ENCODE results near the gene CD2.

CD2 gene

DNA sequence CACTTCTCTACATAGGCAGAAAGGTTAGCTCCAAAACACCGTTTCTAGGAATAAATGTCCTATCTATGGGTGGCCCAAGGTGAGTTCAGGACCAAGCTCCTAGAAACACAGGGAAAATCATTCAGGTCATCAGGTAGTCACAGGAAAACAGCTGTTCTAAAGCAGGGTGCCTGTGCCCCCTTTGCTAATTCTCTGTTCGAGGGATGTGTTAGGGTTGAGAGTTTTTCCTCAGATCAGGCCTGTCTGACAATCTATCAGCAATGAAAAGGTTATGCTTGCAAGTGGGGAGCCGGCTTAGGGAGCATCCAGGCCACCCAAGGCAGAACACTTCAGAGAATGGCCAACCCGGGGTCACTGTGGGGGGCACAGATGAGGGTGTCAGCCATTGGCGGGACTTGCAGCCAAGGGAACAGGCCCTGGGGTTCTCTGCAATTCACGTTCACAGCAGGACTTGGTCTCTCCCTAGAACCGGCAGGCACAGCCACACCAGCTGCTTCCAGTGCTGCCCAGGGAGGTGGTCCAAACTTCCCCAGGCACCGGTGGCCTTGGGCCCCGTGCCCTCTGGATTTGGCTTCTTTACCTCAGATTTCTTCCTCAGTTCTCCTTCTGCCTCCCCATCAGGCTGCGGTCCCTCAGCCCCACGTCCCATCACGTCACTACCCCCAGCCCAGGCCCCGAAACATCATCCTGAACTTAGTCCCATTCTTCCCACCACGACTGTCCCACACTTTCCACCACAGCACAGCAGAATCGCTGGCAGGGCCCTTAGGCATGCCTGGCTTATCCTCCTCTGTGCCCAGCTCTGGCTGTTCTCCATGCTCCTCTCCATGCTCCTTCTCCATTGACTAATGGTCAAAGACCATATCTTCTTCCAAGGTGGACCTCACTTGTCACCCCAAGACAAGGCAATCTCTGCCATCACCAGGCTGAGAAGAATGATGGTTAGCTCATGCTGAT, 11.0 kb downstream of the CD2 start:
- no peak overlapping the region for H3K4me3 ChIP-seq (ENCODE audit: low read depth, low read length)
- no peak for TF ChIP-seq CTCF (conservative IDR thresholded peaks at IDR 0.05; ENCODE audit: low read depth, low read length)
- DNase-seq (ENCODE audit: low read depth), result no peak

DNA sequence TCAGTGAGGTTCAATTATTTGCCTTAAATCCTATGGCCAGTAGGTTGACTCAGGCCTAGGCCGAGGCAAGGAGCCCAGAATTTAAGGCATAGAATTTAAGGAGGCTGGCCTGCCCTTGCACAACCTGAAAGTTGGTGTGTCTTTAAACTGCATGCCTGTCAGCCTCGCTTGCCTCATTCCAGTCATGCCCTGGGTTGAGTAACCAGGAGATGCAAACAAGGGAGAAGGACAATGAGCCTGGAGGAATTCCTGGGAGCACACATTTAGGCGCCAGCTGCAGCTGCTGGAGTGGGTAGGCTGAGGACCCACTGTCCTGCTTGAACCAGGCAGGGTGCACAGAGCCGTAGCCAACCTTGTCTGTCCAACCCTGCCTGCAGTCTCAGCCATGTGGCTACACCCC, 11.7 kb downstream of the CD2 start:
- H3K4me3 ChIP-seq (ENCODE audit: low read depth, low read length), result no peak overlapping the region
- no peak for DNase-seq (ENCODE audit: low read depth)
- TF ChIP-seq CTCF (conservative IDR thresholded peaks at IDR 0.05; ENCODE audit: low read depth, low read length), result no peak

DNA sequence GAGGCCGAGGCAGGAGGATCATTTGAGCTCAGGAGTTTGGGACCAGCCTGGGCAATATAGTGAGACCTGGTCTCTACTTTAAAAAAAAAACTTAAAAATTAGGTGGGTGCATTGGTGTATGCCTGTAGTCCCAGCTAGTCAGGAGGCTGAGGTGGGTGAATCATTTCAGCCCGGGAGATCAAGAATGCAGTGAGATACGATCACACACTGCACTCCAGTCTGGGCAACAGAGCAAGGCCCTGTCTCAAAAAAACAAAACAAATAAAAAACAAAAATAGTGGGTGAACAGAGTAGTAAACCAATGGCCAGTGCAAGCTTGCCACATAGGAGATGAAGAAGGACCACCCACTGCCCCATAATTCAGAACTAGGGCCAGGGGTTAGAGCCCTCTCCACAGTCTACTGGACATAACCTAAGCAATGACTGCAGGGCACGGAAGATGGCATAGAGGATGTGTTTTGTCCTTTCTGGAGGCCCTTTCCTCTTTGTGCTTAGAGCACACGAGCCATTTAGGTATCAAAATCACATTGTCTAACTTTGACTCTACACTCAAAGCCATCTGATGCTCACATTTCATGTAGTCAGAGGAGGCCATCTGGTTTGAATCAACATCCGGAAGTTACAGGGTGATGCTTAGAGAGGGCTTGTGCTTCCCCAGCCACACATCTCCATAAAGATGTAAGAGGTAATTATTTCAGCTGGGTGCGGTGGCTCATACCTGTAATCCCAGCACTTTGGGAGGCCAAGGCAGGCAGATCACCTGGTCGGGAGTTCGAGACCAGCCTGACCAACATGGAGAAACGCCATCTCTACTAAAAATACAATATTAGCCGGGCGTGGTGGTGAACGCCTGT, 12.6 kb downstream of the CD2 start:
- no peak for DNase-seq (ENCODE audit: low read depth)
- TF ChIP-seq CTCF (conservative IDR thresholded peaks at IDR 0.05; ENCODE audit: low read depth, low read length), result no peak
- no peak overlapping the region for H3K4me3 ChIP-seq (ENCODE audit: low read depth, low read length)

GRCh38 chr1:116767782-116768382, 13.7 kb downstream of the CD2 start:
- H3K4me3 ChIP-seq (ENCODE audit: low read depth, low read length), result no peak overlapping the region
- DNase-seq (ENCODE audit: low read depth), result no peak
- no peak for TF ChIP-seq CTCF (conservative IDR thresholded peaks at IDR 0.05; ENCODE audit: low read depth, low read length)

DNA sequence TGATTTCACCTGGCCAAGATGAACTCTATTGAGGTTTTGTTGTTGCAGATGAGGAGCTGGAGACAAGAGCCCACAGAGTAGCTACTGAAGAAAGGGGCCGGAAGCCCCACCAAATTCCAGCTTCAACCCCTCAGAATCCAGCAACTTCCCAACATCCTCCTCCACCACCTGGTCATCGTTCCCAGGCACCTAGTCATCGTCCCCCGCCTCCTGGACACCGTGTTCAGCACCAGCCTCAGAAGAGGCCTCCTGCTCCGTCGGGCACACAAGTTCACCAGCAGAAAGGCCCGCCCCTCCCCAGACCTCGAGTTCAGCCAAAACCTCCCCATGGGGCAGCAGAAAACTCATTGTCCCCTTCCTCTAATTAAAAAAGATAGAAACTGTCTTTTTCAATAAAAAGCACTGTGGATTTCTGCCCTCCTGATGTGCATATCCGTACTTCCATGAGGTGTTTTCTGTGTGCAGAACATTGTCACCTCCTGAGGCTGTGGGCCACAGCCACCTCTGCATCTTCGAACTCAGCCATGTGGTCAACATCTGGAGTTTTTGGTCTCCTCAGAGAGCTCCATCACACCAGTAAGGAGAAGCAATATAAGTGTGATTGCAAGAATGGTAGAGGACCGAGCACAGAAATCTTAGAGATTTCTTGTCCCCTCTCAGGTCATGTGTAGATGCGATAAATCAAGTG, 14.3 kb downstream of the CD2 start:
- TF ChIP-seq CTCF (conservative IDR thresholded peaks at IDR 0.05; ENCODE audit: low read depth, low read length), result no peak
- DNase-seq (ENCODE audit: low read depth), result no peak
- no peak overlapping the region for H3K4me3 ChIP-seq (ENCODE audit: low read depth, low read length)

DNA sequence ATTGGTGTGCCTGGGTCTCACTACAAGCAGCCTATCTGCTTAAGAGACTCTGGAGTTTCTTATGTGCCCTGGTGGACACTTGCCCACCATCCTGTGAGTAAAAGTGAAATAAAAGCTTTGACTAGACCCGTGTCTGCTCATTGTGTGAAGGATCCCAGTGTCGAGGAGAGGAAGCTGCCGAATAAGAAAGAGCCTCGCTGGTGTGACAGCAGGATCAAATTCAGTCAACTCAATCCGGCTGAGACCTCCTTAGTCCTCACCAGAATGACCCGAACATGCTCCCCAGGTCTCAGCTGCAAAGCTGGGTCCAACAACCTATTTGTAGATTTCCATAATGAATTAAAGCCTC, 14.8 kb downstream of the CD2 start:
- TF ChIP-seq CTCF (conservative IDR thresholded peaks at IDR 0.05; ENCODE audit: low read depth, low read length), result no peak
- DNase-seq (ENCODE audit: low read depth), result no peak
- H3K4me3 ChIP-seq (ENCODE audit: low read depth, low read length), result no peak overlapping the region

Data from choroid plexus epithelial cell (primary cell).